Stimulated activated CD4-positive, alpha-beta T cell treated with anti-CD3 and anti-CD28 coated beads, Interleukin-12 subunit alpha, Interleukin-12 subunit beta, amount 100 ng/mL, for 48 hours (primary cell): Measurements from ENCODE around the gene MOBP.
"Not testable (repeated sequence)": the region's sequence is repeated elsewhere in the genome, so short reads cannot be mapped to it uniquely, and the experiment has no call there.

Experiments used
- DNase-seq, 3 donors: peaks; one replicate each; pipeline ENCODE4 v3.0.0-alpha.2; 2020; ENCODE audit warnings: low read depth in 2 of 3, low spot score in 1 of 3

The MOBP gene

GRCh38 chr3:39467394-39468107, at the start of gene MOBP:
Gene MOBP, plus strand, starts transcription at chr3:39467680. Its CDS starts 34,390 bp downstream, at chr3:39502070.
- no peak for DNase-seq

- DNase-seq = not testable (repeated sequence)
Observed at GRCh38 chr3:39418556-39419225, 48.8 kb upstream of the MOBP start.

- no peak for DNase-seq
Observed at GRCh38 chr3:39419742-39420315, 47.7 kb upstream of the MOBP start.

- DNase-seq = no peak
Observed at GRCh38 chr3:39420543-39420942, 46.9 kb upstream of the MOBP start.

GRCh38 chr3:39423436-39423970, 44.0 kb upstream of the MOBP start:
- DNase-seq = no peak

- no peak for DNase-seq
Observed at GRCh38 chr3:39426312-39426711, 41.2 kb upstream of the MOBP start.

- DNase-seq = no peak
Observed at GRCh38 chr3:39427506-39427905, 40.0 kb upstream of the MOBP start.

- DNase-seq = no peak
Observed at GRCh38 chr3:39428745-39429201, 38.7 kb upstream of the MOBP start.

GRCh38 chr3:39429466-39429865, 38.0 kb upstream of the MOBP start:
- no peak for DNase-seq

GRCh38 chr3:39432342-39432741, 35.1 kb upstream of the MOBP start:
- DNase-seq = no peak

GRCh38 chr3:39433642-39434041, 33.8 kb upstream of the MOBP start:
- DNase-seq = no peak

- no peak for DNase-seq
Observed at GRCh38 chr3:39434574-39434973, 32.9 kb upstream of the MOBP start.

- no peak for DNase-seq
Observed at GRCh38 chr3:39435006-39435748, 32.3 kb upstream of the MOBP start.

- no peak for DNase-seq
Observed at GRCh38 chr3:39438880-39439279, 28.6 kb upstream of the MOBP start.

GRCh38 chr3:39440316-39440715, 27.2 kb upstream of the MOBP start:
- no peak for DNase-seq

- DNase-seq = no peak
Observed at GRCh38 chr3:39443530-39443929, 23.9 kb upstream of the MOBP start.

GRCh38 chr3:39445927-39446326, 21.6 kb upstream of the MOBP start:
- no peak for DNase-seq

GRCh38 chr3:39446444-39446843, 21.0 kb upstream of the MOBP start:
- no peak for DNase-seq

- DNase-seq = peak; percentile 19 to 64 (median 30)
Observed at GRCh38 chr3:39447637-39448483, 19.6 kb upstream of the MOBP start.

GRCh38 chr3:39448506-39449233, 18.8 kb upstream of the MOBP start:
- no peak for DNase-seq
